K562 (cell line): Measurements from ENCODE around the gene KNCN.
A peak's percentile ranks its signal among the peaks of the same experiment; 100 is the strongest.

ENCODE experiments used
- DACH1 ChIP-seq: fragments of 450-650 bp; IDR thresholded peaks from 2 replicates; pipeline ENCODE4 v1.6.1; 2018; ENCODE audit not compliant: partially characterized antibody
- EP300 ChIP-seq: IDR thresholded peaks from 2 replicates; pipeline ENCODE4 v1.6.1; 2012; ENCODE audit warnings: low read length, improper control_type of control experiment
- EZH2 ChIP-seq: IDR thresholded peaks from 2 replicates; pipeline ENCODE4 v1.6.1; 2012; ENCODE audit warnings: low read depth, mild to moderate bottlenecking, inconsistent platforms, low read length, borderline replicate concordance
- JUNB ChIP-seq: fragments of 450-650 bp; formaldehyde crosslinking; conservative IDR thresholded peaks from 2 replicates; pipeline ENCODE4 v1.4.0; 2020; ENCODE audit warnings: mild to moderate bottlenecking
- MTA1 ChIP-seq: fragments of 450-650 bp; IDR thresholded peaks from 2 replicates; pipeline ENCODE4 v1.6.1; 2017; ENCODE audit warnings: borderline replicate concordance
- MYC ChIP-seq, 2 experiments: fragments of 250-450 bp in 1 of 2; sonication (Bioruptor Pico) in 1 of 2; IDR thresholded peaks; 2 replicates each; pipeline versions ENCODE4 v1.5.1 to v1.6.1; 2012 to 2021; ENCODE audit warnings: low read depth in 2 of 2, borderline replicate concordance in 1 of 2, improper control_type of control experiment in 1 of 2, low read length in 1 of 2, mild to moderate bottlenecking in 1 of 2, moderate library complexity in 1 of 2
- MYNN ChIP-seq, 2 experiments: sonication (generic); formaldehyde crosslinking in 1 of 2; IDR thresholded peaks; 2 replicates each; pipeline versions ENCODE4 v1.5.0 to v1.6.1; 2016 to 2020; ENCODE audit warnings: antibody characterized with exemption in 1 of 2, missing genetic modification reagents in 1 of 2
- NONO ChIP-seq, 2 experiments: fragments of 200-400 bp in 1 of 2; fragments of 450-650 bp in 1 of 2; formaldehyde crosslinking in 1 of 2; IDR thresholded peaks; 2 replicates each; pipeline ENCODE4 v1.6.1; 2017; ENCODE audit warnings: low read depth in 2 of 2, mild to moderate bottlenecking in 2 of 2, moderate library complexity in 2 of 2, low read length in 1 of 2
- RAD51 ChIP-seq: fragments of 450-650 bp; IDR thresholded peaks from 2 replicates; pipeline ENCODE4 v1.7.1; 2016; ENCODE audit warnings: low read depth, mild to moderate bottlenecking, borderline replicate concordance
- TFAP4 ChIP-seq: sonication (generic); formaldehyde crosslinking; IDR thresholded peaks from 2 replicates; pipeline ENCODE4 v1.8.0; 2022; ENCODE audit warnings: missing genetic modification reagents, mild to moderate bottlenecking, moderate library complexity, borderline replicate concordance
- YY1 ChIP-seq, 3 experiments: IDR thresholded peaks; 2 replicates each; pipeline ENCODE4 v1.6.1; 2011; ENCODE audit warnings: low read length in 2 of 3, mild to moderate bottlenecking in 2 of 3, moderate library complexity in 2 of 3, borderline replicate concordance in 1 of 3, control low read depth in 1 of 3, low read depth in 1 of 3; ENCODE audit not compliant: insufficient read depth in 3 of 3, insufficient replicate concordance in 2 of 3, control insufficient read depth in 1 of 3, insufficient read length in 1 of 3; ENCODE audit errors: extremely low read depth in 1 of 3

DNA sequence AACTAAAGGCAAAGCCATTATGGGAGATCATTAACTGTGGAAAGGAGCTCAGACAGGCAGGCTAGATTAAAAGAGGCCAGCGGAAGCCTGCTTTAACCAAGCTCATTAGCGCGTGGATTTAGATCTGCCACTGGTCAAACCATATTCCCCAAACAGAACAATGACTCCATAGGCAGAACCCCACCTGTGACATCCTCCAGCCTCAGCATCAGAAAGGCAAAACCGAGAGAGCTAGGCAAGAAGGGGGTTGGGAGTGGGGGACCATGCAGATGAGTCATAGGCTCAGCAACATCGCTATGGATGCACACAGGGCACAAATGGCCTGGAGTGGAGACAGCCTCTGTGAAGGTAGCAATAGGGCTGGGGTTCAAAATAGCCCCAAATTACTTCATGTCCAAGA lies 32.0 kb upstream of the KNCN start:
- TF ChIP-seq JUNB (CRISPR knock-in tag) = no peak
- no peak for TF ChIP-seq RAD51
- TF ChIP-seq NONO (IDR thresholded peaks at IDR 0.05; ENCODE audit: low read depth in 2 of 2, low read length in 1 of 2) = no peak
- TF ChIP-seq YY1 (IDR thresholded peaks at IDR 0.05; ENCODE audit: borderline replicate concordance in 1 of 3, control insufficient read depth in 1 of 3, extremely low read depth in 1 of 3, insufficient read depth in 3 of 3, insufficient read length in 1 of 3, insufficient replicate concordance in 2 of 3, low read depth in 1 of 3, low read length in 2 of 3) = no peak
- TF ChIP-seq EZH2 = no peak
- no peak for TF ChIP-seq DACH1
- TF ChIP-seq MTA1 = no peak
- TF ChIP-seq MYC (IDR thresholded peaks at IDR 0.05; ENCODE audit: low read depth, low read length) = no peak
- no peak for TF ChIP-seq MYC (CRISPR knock-in tag; IDR thresholded peaks at IDR 0.05; ENCODE audit: borderline replicate concordance, low read depth)
- 0 out of 2 replicates have a peak, but pooled peaks have one; percentile 1 for TF ChIP-seq TFAP4
- no peak for TF ChIP-seq MYNN (IDR thresholded peaks at IDR 0.05)
- TF ChIP-seq MYNN (CRISPR knock-in tag; IDR thresholded peaks at IDR 0.05) = no peak
- TF ChIP-seq EP300 = no peak
